ENCODE measurements around the gene SOCS7. TPM values are rescaled to one million over a fixed set of nuclear protein-coding genes. Genes with fewer than 3 reads are reported as not detected.

SOCS7 gene
- polyA plus RNA-seq, 1 donor = 12.4 TPM

- Histone ChIP-seq H3K4me3 (ENCODE audit: low read length) (no peak overlapping the region), H3K27me3 (ENCODE audit: control insufficient read depth, insufficient read depth, low read length) (no peaks in the 10 kb centered on the region), H3K9me3 (ENCODE audit: control insufficient read depth, low read depth, low read length) (peaks cover 2% of the 10 kb centered on the region), H3K27ac (ENCODE audit: low read length) (no peak overlapping the region), H3K36me3 (ENCODE audit: control insufficient read depth, insufficient read depth, low read length) (no peaks in the 10 kb centered on the region), H3K4me1 (ENCODE audit: control insufficient read depth, insufficient read depth, low read length) (peaks cover 3% of the 10 kb centered on the region)
- DNase-seq = no peak
- WGBS (ENCODE audit: insufficient coverage, low lambda C conversion rate) = no CpG with 5 or more reads among the region's 2 CpGs
These were observed 1.6 kb upstream of the SOCS7 start for GRCh38 chr17:38350035-38350434.

- Histone ChIP-seq H3K27me3 (ENCODE audit: control insufficient read depth, insufficient read depth, low read length) (no peaks in the 10 kb centered on the region), H3K4me3 (ENCODE audit: low read length) (peak overlapping the region; percentile 78), H3K36me3 (ENCODE audit: control insufficient read depth, insufficient read depth, low read length) (no peaks in the 10 kb centered on the region), H3K4me1 (ENCODE audit: control insufficient read depth, insufficient read depth, low read length) (peaks cover 10% of the 10 kb centered on the region), H3K27ac (ENCODE audit: low read length) (peak overlapping the region; percentile 39), H3K9me3 (ENCODE audit: control insufficient read depth, low read depth, low read length) (peaks cover 2% of the 10 kb centered on the region)
- peak in 1 of 2 donors; percentile 49 for DNase-seq
- no CpG with 5 or more reads among the region's 72 CpGs for WGBS (ENCODE audit: insufficient coverage, low lambda C conversion rate)
These were observed 821 bp downstream of the SOCS7 start for GRCh38 chr17:38352245-38353085.

- H3K27ac ChIP-seq (ENCODE audit: low read length) = peak overlapping the region; percentile 39
- peaks cover 16% of the 10 kb centered on the region for H3K4me1 ChIP-seq (ENCODE audit: control insufficient read depth, insufficient read depth, low read length)
These were observed 1.5 kb downstream of the SOCS7 start for GRCh38 chr17:38353086-38353604.

GRCh38 chr17:38353668-38354067, 2.0 kb downstream of the SOCS7 start:
- H3K9me3 ChIP-seq (ENCODE audit: control insufficient read depth, low read depth, low read length) = peaks cover 2% of the 10 kb centered on the region
- DNase-seq = no peak
- H3K4me3 ChIP-seq (ENCODE audit: low read length) = peak overlapping the region; percentile 78
- no peak overlapping the region for H3K27ac ChIP-seq (ENCODE audit: low read length)
- peaks cover 20% of the 10 kb centered on the region for H3K4me1 ChIP-seq (ENCODE audit: control insufficient read depth, insufficient read depth, low read length)
- WGBS (ENCODE audit: insufficient coverage, low lambda C conversion rate) = no CpG with 5 or more reads among the region's 13 CpGs
- no peaks in the 10 kb centered on the region for H3K27me3 ChIP-seq (ENCODE audit: control insufficient read depth, insufficient read depth, low read length)
- H3K36me3 ChIP-seq (ENCODE audit: control insufficient read depth, insufficient read depth, low read length) = no peaks in the 10 kb centered on the region

More at GRCh38 chr17:38353086-38353604, 1.5 kb downstream of the SOCS7 start:
- 20% methylated on average over 1 of the region's 8 CpGs for WGBS (ENCODE audit: insufficient coverage, low lambda C conversion rate)
- Histone ChIP-seq H3K4me3 (ENCODE audit: low read length) (peak overlapping the region; percentile 78), H3K9me3 (ENCODE audit: control insufficient read depth, low read depth, low read length) (peaks cover 2% of the 10 kb centered on the region), H3K27me3 (ENCODE audit: control insufficient read depth, insufficient read depth, low read length) (no peaks in the 10 kb centered on the region), H3K36me3 (ENCODE audit: control insufficient read depth, insufficient read depth, low read length) (no peaks in the 10 kb centered on the region)
- DNase-seq = peak in 1 of 2 donors; percentile 52

- Histone ChIP-seq H3K36me3 (ENCODE audit: control insufficient read depth, insufficient read depth, low read length) (no peaks in the 10 kb centered on the region), H3K27me3 (ENCODE audit: control insufficient read depth, insufficient read depth, low read length) (no peaks in the 10 kb centered on the region), H3K9me3 (ENCODE audit: control insufficient read depth, low read depth, low read length) (peaks cover 2% of the 10 kb centered on the region), H3K27ac (ENCODE audit: low read length) (no peak overlapping the region), H3K4me3 (ENCODE audit: low read length) (no peak overlapping the region), H3K4me1 (ENCODE audit: control insufficient read depth, insufficient read depth, low read length) (peaks cover 25% of the 10 kb centered on the region)
- no peak for DNase-seq
- no CpG with 5 or more reads among the region's 7 CpGs for WGBS (ENCODE audit: insufficient coverage, low lambda C conversion rate)
These were observed 2.8 kb downstream of the SOCS7 start for GRCh38 chr17:38354466-38354865.

GRCh38 chr17:38355251-38355650, 3.6 kb downstream of the SOCS7 start:
- no CpG with 5 or more reads among the region's 4 CpGs for WGBS (ENCODE audit: insufficient coverage, low lambda C conversion rate)
- Histone ChIP-seq H3K4me1 (ENCODE audit: control insufficient read depth, insufficient read depth, low read length) (peaks cover 25% of the 10 kb centered on the region), H3K27ac (ENCODE audit: low read length) (no peak overlapping the region)

GRCh38 chr17:38357486-38358123, 6.0 kb downstream of the SOCS7 start:
- Histone ChIP-seq H3K4me1 (ENCODE audit: control insufficient read depth, insufficient read depth, low read length) (peaks cover 25% of the 10 kb centered on the region), H3K27ac (ENCODE audit: low read length) (no peak overlapping the region), H3K4me3 (ENCODE audit: low read length) (no peak overlapping the region), H3K27me3 (ENCODE audit: control insufficient read depth, insufficient read depth, low read length) (no peaks in the 10 kb centered on the region), H3K36me3 (ENCODE audit: control insufficient read depth, insufficient read depth, low read length) (peaks cover under 1% of the 10 kb centered on the region), H3K9me3 (ENCODE audit: control insufficient read depth, low read depth, low read length) (peaks cover under 1% of the 10 kb centered on the region)
- no CpG with 5 or more reads among the region's 2 CpGs for WGBS (ENCODE audit: insufficient coverage, low lambda C conversion rate)
- no peak for DNase-seq

More at GRCh38 chr17:38355251-38355650, 3.6 kb downstream of the SOCS7 start:
- no peaks in the 10 kb centered on the region for H3K27me3 ChIP-seq (ENCODE audit: control insufficient read depth, insufficient read depth, low read length)
- no peak for DNase-seq
- peaks cover 2% of the 10 kb centered on the region for H3K9me3 ChIP-seq (ENCODE audit: control insufficient read depth, low read depth, low read length)
- H3K4me3 ChIP-seq (ENCODE audit: low read length) = no peak overlapping the region
- no peaks in the 10 kb centered on the region for H3K36me3 ChIP-seq (ENCODE audit: control insufficient read depth, insufficient read depth, low read length)

- H3K36me3 ChIP-seq (ENCODE audit: control insufficient read depth, insufficient read depth, low read length) = peaks cover 8% of the 10 kb centered on the region
- no peak overlapping the region for H3K4me3 ChIP-seq (ENCODE audit: low read length)
- DNase-seq = peak in 1 of 2 donors; percentile 22
- H3K4me1 ChIP-seq (ENCODE audit: control insufficient read depth, insufficient read depth, low read length) = peaks cover 22% of the 10 kb centered on the region
- H3K27me3 ChIP-seq (ENCODE audit: control insufficient read depth, insufficient read depth, low read length) = no peaks in the 10 kb centered on the region
- H3K27ac ChIP-seq (ENCODE audit: low read length) = peak overlapping the region; percentile 8
- WGBS (ENCODE audit: insufficient coverage, low lambda C conversion rate) = 14% methylated on average over 1 of the region's 9 CpGs
- H3K9me3 ChIP-seq (ENCODE audit: control insufficient read depth, low read depth, low read length) = no peaks in the 10 kb centered on the region
These were observed 7.2 kb downstream of the SOCS7 start for GRCh38 chr17:38358586-38359513.

- H3K27me3 ChIP-seq (ENCODE audit: control insufficient read depth, insufficient read depth, low read length) = no peaks in the 10 kb centered on the region
- peaks cover 21% of the 10 kb centered on the region for H3K4me1 ChIP-seq (ENCODE audit: control insufficient read depth, insufficient read depth, low read length)
- no peak overlapping the region for H3K4me3 ChIP-seq (ENCODE audit: low read length)
- WGBS (ENCODE audit: insufficient coverage, low lambda C conversion rate) = no CpG with 5 or more reads among the region's 5 CpGs
- DNase-seq = peak; percentile 51
- H3K9me3 ChIP-seq (ENCODE audit: control insufficient read depth, low read depth, low read length) = no peaks in the 10 kb centered on the region
- no peak overlapping the region for H3K27ac ChIP-seq (ENCODE audit: low read length)
- peaks cover 27% of the 10 kb centered on the region for H3K36me3 ChIP-seq (ENCODE audit: control insufficient read depth, insufficient read depth, low read length)
These were observed 10.2 kb downstream of the SOCS7 start for GRCh38 chr17:38361694-38362465.

All from large intestine (tissue), 3 donors.